ENCODE measurements around the gene SYCP2L. TPM values are rescaled to one million over a fixed set of nuclear protein-coding genes. Genes with fewer than 3 reads are reported as not detected.
"Not testable (repeated sequence)": the region's sequence is repeated elsewhere in the genome, so short reads cannot be mapped to it uniquely, and the experiment has no call there.

The SYCP2L gene
- total RNA-seq, 1 donor: under 0.01 TPM

DNA sequence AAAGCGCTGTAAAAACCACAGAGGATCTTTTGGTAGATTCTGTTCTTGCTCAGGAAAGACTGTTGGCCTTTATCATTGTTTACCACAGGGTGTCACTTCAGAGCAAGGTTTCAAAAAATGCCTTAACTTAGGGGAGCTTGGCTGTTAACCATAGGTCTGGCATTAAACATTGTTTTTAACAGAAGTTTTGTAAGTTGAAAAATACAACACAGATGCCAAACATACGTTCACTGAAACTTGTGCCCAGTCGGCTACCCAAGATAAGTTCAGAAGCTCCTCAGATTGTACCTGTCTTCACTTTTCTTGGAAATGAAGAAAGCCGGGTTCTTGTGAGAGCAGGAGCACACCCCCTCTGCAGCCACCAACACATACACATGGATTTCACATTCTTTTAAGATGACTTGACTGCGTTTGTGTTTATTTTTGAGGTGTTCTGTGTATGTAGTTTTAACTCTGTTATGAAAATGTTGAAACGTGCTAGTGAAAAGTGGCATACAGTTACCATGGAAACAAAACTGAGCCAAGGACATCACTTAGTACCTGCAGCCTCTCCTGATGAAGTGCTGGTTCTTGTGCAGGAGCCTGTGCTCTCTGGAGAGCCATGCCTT is 64.9 kb downstream of the SYCP2L start:
- peak in 2 of 3 donors; percentile 20 to 59 for DNase-seq (ENCODE audit: low read depth in 2 of 3, low spot score in 2 of 3)

GRCh38 chr6:10954590-10955010 is 67.7 kb downstream of the SYCP2L start:
- peak; percentile 7 to 78 (median 57) for DNase-seq (ENCODE audit: low read depth in 2 of 3, low spot score in 2 of 3)

DNA sequence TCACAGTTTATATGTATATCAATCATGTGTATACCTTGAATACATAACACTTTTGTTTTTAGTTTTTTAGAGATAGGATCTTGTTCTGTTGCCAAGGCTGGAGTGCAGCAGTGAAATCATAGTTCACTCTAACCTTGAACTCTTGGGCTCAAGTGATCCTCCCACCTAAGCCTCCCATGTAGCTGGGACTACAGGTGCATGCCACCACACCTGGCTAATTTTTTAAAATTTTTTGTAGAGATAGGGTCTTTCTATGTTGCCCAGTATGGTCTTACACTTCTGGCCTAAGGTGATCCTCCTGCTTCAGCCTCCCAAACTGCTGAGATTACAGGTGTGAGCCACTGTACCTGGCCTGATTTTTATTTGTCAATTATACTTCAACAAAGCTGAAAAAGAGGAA is 69.9 kb downstream of the SYCP2L start:
- no peak for DNase-seq (ENCODE audit: low read depth in 2 of 3, low spot score in 2 of 3)

DNA sequence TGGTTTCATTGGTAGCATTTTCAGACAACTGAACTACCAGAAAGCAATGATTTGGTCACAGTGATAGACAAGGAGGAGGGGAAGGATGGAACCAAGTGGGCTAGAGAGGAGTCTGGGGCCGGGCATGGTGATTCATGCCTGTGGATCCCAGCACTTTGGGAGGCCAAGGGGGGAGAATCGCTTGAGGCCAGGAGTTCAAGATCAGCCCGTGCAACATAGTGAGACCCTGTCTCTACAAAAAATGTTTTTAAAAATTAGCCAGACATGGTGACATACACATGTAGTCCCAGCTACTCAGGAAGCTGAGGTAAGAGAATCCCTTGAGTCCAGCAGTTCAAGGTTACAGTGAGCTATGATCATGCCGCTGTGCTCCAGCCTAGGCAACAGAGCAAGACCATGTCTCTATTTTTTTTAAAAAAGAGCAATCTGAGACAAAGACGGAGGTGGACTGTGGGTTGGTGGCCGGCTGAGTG is 70.6 kb downstream of the SYCP2L start:
- DNase-seq (ENCODE audit: low read depth in 2 of 3, low spot score in 2 of 3): no peak

GRCh38 chr6:10960171-10960570 is 73.3 kb downstream of the SYCP2L start:
- DNase-seq (ENCODE audit: low read depth in 2 of 3, low spot score in 2 of 3): no peak

GRCh38 chr6:10961837-10962236 is 75.0 kb downstream of the SYCP2L start:
- no peak for DNase-seq (ENCODE audit: low read depth in 2 of 3, low spot score in 2 of 3)

- DNase-seq (ENCODE audit: low read depth in 2 of 3, low spot score in 2 of 3): no peak
These were observed 75.8 kb downstream of the SYCP2L start for GRCh38 chr6:10962673-10963072.

- no peak for DNase-seq (ENCODE audit: low read depth in 2 of 3, low spot score in 2 of 3)
These were observed 76.3 kb downstream of the SYCP2L start for GRCh38 chr6:10963113-10963512.

- no peak for DNase-seq (ENCODE audit: low read depth in 2 of 3, low spot score in 2 of 3)
These were observed 77.8 kb downstream of the SYCP2L start for GRCh38 chr6:10964684-10965083.

DNA sequence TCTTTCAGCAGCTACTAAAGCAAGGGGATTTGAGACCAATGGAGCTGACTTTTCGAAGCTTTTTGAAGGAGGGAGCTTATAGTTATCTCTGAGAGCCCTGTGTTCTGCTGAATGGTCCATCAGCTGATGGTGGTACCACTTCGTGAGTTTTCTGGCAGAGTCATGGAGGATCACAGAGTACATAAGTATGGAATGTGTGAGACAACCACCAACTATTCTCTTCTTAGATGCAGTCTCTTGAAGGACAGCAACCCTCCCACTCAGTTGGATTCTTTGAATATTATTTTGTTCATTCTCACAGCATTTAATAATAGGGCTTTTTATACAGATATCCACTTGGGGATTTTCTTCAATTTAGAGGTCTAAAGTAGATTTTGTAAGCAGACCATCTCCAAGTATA is 81.9 kb downstream of the SYCP2L start:
- DNase-seq (ENCODE audit: low read depth in 2 of 3, low spot score in 2 of 3): no peak

- DNase-seq (ENCODE audit: low read depth in 2 of 3, low spot score in 2 of 3): no peak
These were observed 83.9 kb downstream of the SYCP2L start for GRCh38 chr6:10970731-10971130.

GRCh38 chr6:10972196-10972595 is 85.3 kb downstream of the SYCP2L start:
- no peak for DNase-seq (ENCODE audit: low read depth in 2 of 3, low spot score in 2 of 3)

- no peak for DNase-seq (ENCODE audit: low read depth in 2 of 3, low spot score in 2 of 3)
These were observed 89.7 kb downstream of the SYCP2L start for GRCh38 chr6:10976571-10976970.

GRCh38 chr6:10977231-10977968 is 90.5 kb downstream of the SYCP2L start:
- DNase-seq (ENCODE audit: low read depth in 2 of 3, low spot score in 2 of 3): no peak

- DNase-seq (ENCODE audit: low read depth in 2 of 3, low spot score in 2 of 3): no peak
These were observed 92.8 kb downstream of the SYCP2L start for GRCh38 chr6:10979603-10980002.

GRCh38 chr6:10981409-10981808 is 94.6 kb downstream of the SYCP2L start:
- no peak for DNase-seq (ENCODE audit: low read depth in 2 of 3, low spot score in 2 of 3)

DNA sequence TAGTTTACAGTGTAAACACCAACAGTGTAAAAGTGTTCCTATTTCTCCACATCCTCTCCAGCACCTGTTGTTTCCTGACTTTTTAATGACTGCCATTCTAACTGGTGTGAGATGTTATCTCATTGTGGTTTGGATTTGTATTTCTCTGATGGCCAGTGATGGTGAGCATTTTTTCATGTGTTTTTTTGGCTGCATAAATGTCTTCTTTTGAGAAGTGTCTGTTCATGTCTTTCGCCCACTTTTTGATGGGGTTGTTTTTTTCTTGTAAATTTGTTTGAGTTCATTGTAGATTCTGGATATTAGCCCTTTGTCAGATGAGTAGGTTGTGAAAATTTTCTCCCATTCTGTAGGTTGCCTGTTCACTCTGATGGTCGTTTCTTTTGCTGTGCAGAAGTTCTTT is 98.1 kb downstream of the SYCP2L start:
- DNase-seq (ENCODE audit: low read depth in 2 of 3, low spot score in 2 of 3): not testable (repeated sequence)

DNA sequence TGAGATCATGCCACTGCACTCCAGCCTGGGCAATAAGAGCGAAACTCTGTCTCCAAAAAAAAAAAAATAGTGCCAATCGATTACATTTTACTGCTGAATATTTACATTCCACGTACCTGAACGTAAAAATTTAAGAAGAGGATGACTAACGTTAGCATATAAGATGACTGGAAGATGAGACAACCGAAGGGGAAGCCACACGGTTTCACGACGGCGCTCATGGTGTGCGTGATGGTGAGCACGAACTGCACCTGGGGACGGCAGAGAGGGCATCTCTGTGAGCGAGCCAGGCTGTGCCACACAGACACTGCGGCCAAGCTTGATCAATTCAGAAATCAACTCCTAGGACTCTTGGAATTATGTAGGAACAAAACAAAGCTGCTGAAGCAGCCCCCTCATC is 102.7 kb downstream of the SYCP2L start:
- no peak for DNase-seq (ENCODE audit: low read depth in 2 of 3, low spot score in 2 of 3)

DNA sequence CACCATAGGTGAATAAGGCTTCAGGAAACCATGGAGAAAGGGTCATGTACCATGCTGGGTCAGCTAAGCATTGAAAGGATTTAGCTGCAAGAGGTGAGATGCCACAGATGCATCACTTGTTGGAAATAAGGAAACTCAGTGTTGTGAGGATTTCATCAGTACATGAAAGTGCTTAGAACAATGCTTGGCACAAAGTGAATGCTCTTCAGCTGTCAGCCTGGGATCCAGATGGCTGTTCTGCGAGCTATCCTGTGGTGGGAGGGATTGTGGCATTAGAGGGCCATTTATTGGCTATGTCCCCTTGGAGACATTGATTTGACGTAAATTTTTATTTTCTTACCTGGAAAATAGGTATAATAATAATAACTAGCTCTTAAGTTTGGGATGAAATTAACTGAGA is 104.3 kb downstream of the SYCP2L start:
- DNase-seq (ENCODE audit: low read depth in 2 of 3, low spot score in 2 of 3): no peak

- no peak for DNase-seq (ENCODE audit: low read depth in 2 of 3, low spot score in 2 of 3)
These were observed 107.0 kb downstream of the SYCP2L start for GRCh38 chr6:10993896-10994295.

- no peak for DNase-seq (ENCODE audit: low read depth in 2 of 3, low spot score in 2 of 3)
These were observed 108.4 kb downstream of the SYCP2L start for GRCh38 chr6:10995114-10995707.

DNA sequence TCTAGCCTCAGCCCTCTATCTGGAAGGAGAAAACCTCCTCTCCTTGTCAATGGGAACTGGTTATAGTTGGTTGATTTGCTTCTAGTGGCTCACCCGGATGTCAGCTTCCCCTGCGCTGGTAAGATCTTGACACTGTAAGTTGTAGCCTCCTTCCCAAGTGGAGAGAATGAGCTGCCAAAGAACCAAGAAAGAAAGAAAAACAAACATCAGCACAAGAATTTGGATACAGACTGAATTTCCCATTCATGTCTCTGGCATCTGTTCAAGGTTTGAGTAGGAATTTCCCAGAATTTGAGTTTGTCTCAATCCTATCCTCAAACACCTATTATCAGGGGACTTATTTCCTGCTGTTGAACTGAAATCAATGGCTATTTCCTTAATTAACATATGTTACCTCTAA is 113.1 kb downstream of the SYCP2L start:
- DNase-seq (ENCODE audit: low read depth in 2 of 3, low spot score in 2 of 3): no peak

All from hematopoietic multipotent progenitor cell (in vitro differentiated cells).